ENCODE measurements around the gene NOL9. TPM values are rescaled to one million over a fixed set of nuclear protein-coding genes. Genes with fewer than 3 reads are reported as not detected.

The NOL9 gene
- total and polyA plus RNA-seq, 2 of the 13 experiments (the other 11 are each of a cell fraction or from before 2014, with no cell fraction given) = 18.0 to 24.7 TPM

DNA sequence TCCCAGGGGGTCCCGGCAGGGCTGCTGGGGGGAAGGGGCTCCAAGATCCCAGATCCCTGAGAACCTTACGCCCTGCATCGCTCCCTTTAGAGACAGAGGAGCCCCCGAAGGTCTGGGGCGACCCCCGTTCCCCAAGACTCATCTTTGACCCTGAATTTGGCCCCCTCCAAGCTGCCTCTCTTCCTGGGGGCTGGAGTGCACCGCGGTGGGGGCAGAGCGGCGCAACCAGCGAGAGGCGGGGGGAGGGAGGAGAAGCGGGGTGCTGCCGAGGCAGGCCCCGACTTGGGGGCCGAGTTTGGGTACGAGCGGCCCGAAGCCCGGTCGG is 57.5 kb downstream of the NOL9 start:
- ChIA-PET CTCF (ENCODE audit: low intra/inter-chr PET ratio, low total read pairs) (no interaction called here), POLR2A (no interaction called here)
- DNase-seq (ENCODE audit: low spot score) (no peak), ATAC-seq (no peak), FAIRE-seq (no peak)
- in situ Hi-C loops (cut with HindIII; ENCODE audit: extremely low pct_ligation_motif_present, low pct_unique_long_range_greater_than_20kb) (loop anchor here (25.0 kb wide), 1 partner anchor 715 kb away; no protein-coding TSS in a partner anchor), intact Hi-C loops (cut with micrococcal nuclease; ENCODE audit: unreplicated experiment) (no loop called here)
- BruUV-seq (replicated peaks) = no TSS peak
- Histone ChIP-seq H3K36me3 (replicated peaks in 1 of 2; ENCODE audit: control insufficient read depth in 1 of 2, insufficient read depth in 2 of 2, low read length in 2 of 2) (no peaks in the 10 kb centered on the region), H3K9me3 (ENCODE audit: low read length) (no peaks in the 10 kb centered on the region), H3K27ac (ENCODE audit: extremely low read length, insufficient read depth, low read length) (no peak overlapping the region), H3K4me3 (replicated peaks in 1 of 3; ENCODE audit: insufficient read depth in 1 of 3, low read depth in 2 of 3, low read length in 3 of 3) (peak overlapping the region; percentile 32 to 58 (median 45); a peak in 3 of 6 replicates), H2AFZ (ENCODE audit: low read length) (no peak overlapping the region), H3K4me2 (ENCODE audit: low read depth, low read length) (peak overlapping the region; percentile 67), H4K20me1 (ENCODE audit: insufficient read depth, low read length) (no peaks in the 10 kb centered on the region), H3K79me2 (ENCODE audit: insufficient read depth, low read length) (no peaks in the 10 kb centered on the region), H3K27me3 (ENCODE audit: control insufficient read depth in 1 of 2, insufficient read depth in 2 of 2, low read length in 2 of 2) (peaks cover 23 to 45% of the 10 kb centered on the region in 2 experiments; a peak in 4 of 5 replicates), H3K9ac (ENCODE audit: insufficient read depth, low read depth, low read length) (no peak overlapping the region; the same call in 1 of the 2 replicates), H3K4me1 (ENCODE audit: insufficient read depth, low read length) (peaks cover 43% of the 10 kb centered on the region)
- WGBS (ENCODE audit: low lambda C conversion rate) = 15% methylated on average over 5 of the region's 21 CpGs
- TF ChIP-seq HNRNPL (IDR thresholded peaks at IDR 0.05; ENCODE audit: low read depth, low read length) (no peak), ZNF44 (CRISPR knock-in tag; IDR thresholded peaks at IDR 0.05) (no peak), FOSL1 (CRISPR knock-in tag; IDR thresholded peaks at IDR 0.05; ENCODE audit: borderline replicate concordance) (no peak), ZSCAN30 (CRISPR knock-in tag; IDR thresholded peaks at IDR 0.05) (no peak)
- TF ChIP-seq, protein P1, sequence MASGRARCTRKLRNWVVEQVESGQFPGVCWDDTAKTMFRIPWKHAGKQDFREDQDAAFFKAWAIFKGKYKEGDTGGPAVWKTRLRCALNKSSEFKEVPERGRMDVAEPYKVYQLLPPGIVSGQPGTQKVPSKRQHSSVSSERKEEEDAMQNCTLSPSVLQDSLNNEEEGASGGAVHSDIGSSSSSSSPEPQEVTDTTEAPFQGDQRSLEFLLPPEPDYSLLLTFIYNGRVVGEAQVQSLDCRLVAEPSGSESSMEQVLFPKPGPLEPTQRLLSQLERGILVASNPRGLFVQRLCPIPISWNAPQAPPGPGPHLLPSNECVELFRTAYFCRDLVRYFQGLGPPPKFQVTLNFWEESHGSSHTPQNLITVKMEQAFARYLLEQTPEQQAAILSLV (CRISPR knock-in tag; IDR thresholded peaks at IDR 0.05; ENCODE audit: borderline replicate concordance) = no peak

DNA sequence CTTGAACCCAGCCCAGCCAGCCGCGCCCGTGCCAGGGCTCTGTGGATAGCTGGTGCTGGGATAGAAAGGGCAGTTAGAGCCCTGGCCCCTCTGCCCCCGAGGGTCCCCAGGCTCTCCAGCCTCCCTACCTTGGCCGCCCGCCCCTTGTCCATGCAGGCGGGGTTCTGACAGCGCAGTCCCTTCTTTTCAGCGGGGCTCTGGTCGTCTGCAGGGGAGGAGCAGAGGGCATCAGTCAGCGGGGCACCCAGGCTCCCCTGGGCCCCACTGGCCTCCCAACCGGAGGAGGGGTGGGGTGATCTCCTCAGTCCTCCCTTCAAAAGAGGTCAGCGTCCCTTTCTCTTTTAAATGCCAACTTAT is 58.0 kb downstream of the NOL9 start:
- H3K36me3 ChIP-seq (replicated peaks in 1 of 2; ENCODE audit: control insufficient read depth in 1 of 2, insufficient read depth in 2 of 2, low read length in 2 of 2) = no peaks in the 10 kb centered on the region
- H4K20me1 ChIP-seq (ENCODE audit: insufficient read depth, low read length) = no peaks in the 10 kb centered on the region
- H3K27ac ChIP-seq (ENCODE audit: extremely low read length, insufficient read depth, low read length) = no peak overlapping the region
- H3K4me2 ChIP-seq (ENCODE audit: low read depth, low read length) = peak overlapping the region; percentile 67
- FAIRE-seq = no peak
- no peak for DNase-seq (ENCODE audit: low spot score)
- TF ChIP-seq AGO2 (optimal IDR thresholded peaks at IDR 0.05; ENCODE audit: low read depth, low read length) (peak; percentile 52), PRPF4 (IDR thresholded peaks at IDR 0.05; ENCODE audit: low read depth, low read length, poor library complexity, severe bottlenecking) (no peak), ZNF263 (CRISPR knock-in tag; IDR thresholded peaks at IDR 0.05) (peak; percentile 78)
- TF ChIP-seq, protein P2, sequence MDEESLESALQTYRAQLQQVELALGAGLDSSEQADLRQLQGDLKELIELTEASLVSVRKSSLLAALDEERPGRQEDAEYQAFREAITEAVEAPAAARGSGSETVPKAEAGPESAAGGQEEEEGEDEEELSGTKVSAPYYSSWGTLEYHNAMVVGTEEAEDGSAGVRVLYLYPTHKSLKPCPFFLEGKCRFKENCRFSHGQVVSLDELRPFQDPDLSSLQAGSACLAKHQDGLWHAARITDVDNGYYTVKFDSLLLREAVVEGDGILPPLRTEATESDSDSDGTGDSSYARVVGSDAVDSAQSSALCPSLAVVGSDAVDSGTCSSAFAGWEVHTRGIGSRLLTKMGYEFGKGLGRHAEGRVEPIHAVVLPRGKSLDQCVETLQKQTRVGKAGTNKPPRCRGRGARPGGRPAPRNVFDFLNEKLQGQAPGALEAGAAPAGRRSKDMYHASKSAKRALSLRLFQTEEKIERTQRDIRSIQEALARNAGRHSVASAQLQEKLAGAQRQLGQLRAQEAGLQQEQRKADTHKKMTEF (CRISPR knock-in tag; IDR thresholded peaks at IDR 0.05) = no peak
- H3K27me3 ChIP-seq (ENCODE audit: control insufficient read depth in 1 of 2, insufficient read depth in 2 of 2, low read length in 2 of 2) = peaks cover 19 to 40% of the 10 kb centered on the region in 2 experiments; a peak in 4 of 5 replicates
- H2AFZ ChIP-seq (ENCODE audit: low read length) = no peak overlapping the region
- WGBS (ENCODE audit: low lambda C conversion rate) = 34% methylated on average over 5 of the region's 13 CpGs
- peak overlapping the region in 1 of 3 experiments; percentile 58; a peak in 1 of 6 replicates for H3K4me3 ChIP-seq (replicated peaks in 1 of 3; ENCODE audit: insufficient read depth in 1 of 3, low read depth in 2 of 3, low read length in 3 of 3)
- peaks cover 43% of the 10 kb centered on the region for H3K4me1 ChIP-seq (ENCODE audit: insufficient read depth, low read length)
- CTCF ChIA-PET (ENCODE audit: low intra/inter-chr PET ratio, low total read pairs) = no interaction called here
- POLR2A ChIA-PET = no interaction called here
- no peaks in the 10 kb centered on the region for H3K9me3 ChIP-seq (ENCODE audit: low read length)
- H3K9ac ChIP-seq (ENCODE audit: insufficient read depth, low read depth, low read length) = no peak overlapping the region
- no peak for ATAC-seq
- BruUV-seq (replicated peaks) = no TSS peak
- intact Hi-C loops (cut with micrococcal nuclease; ENCODE audit: unreplicated experiment) = no loop called here
- in situ Hi-C loops (cut with HindIII; ENCODE audit: extremely low pct_ligation_motif_present, low pct_unique_long_range_greater_than_20kb) = loop anchor here (25.0 kb wide), 1 partner anchor 716 kb away; no protein-coding TSS in a partner anchor
- no peaks in the 10 kb centered on the region for H3K79me2 ChIP-seq (ENCODE audit: insufficient read depth, low read length)
